GM12864 (cell line): ENCODE measurements around the gene VN1R4.
"Not testable (repeated sequence)": the region's sequence is repeated elsewhere in the genome, so short reads cannot be mapped to it uniquely, and the experiment has no call there.

ENCODE experiments used
- DNase-seq: peaks from one replicate; pipeline ENCODE4 v3.0.0-alpha.2; 2011; ENCODE audit warnings: low read depth
- H3K4me3 ChIP-seq: 2 replicates; pipeline ENCODE4 v1.5.1; 2011; ENCODE audit warnings: mild to moderate bottlenecking, low read depth, low read length, control low read depth
- TF ChIP-seq, protein P1 (sequence below): IDR thresholded peaks from 2 replicates; pipeline ENCODE4 v1.5.1; 2011; ENCODE audit warnings: low read depth, mild to moderate bottlenecking, moderate library complexity, low read length, control low read depth, inconsistent platforms; ENCODE audit errors: missing control alignments

Gene VN1R4

GRCh38 chr19:53237114-53237777 is 30.3 kb downstream of the VN1R4 start:
- no peak overlapping the region for H3K4me3 ChIP-seq
- DNase-seq: no peak
- TF ChIP-seq, protein P1, sequence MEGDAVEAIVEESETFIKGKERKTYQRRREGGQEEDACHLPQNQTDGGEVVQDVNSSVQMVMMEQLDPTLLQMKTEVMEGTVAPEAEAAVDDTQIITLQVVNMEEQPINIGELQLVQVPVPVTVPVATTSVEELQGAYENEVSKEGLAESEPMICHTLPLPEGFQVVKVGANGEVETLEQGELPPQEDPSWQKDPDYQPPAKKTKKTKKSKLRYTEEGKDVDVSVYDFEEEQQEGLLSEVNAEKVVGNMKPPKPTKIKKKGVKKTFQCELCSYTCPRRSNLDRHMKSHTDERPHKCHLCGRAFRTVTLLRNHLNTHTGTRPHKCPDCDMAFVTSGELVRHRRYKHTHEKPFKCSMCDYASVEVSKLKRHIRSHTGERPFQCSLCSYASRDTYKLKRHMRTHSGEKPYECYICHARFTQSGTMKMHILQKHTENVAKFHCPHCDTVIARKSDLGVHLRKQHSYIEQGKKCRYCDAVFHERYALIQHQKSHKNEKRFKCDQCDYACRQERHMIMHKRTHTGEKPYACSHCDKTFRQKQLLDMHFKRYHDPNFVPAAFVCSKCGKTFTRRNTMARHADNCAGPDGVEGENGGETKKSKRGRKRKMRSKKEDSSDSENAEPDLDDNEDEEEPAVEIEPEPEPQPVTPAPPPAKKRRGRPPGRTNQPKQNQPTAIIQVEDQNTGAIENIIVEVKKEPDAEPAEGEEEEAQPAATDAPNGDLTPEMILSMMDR: no peak

GRCh38 chr19:53224606-53225005 is 42.9 kb downstream of the VN1R4 start:
- no peak for DNase-seq
- no peak overlapping the region for H3K4me3 ChIP-seq
- TF ChIP-seq, protein P1: no peak

GRCh38 chr19:53222716-53223115 is 44.8 kb downstream of the VN1R4 start:
- DNase-seq, H3K4me3 ChIP-seq: not testable (repeated sequence)
